Keratinocyte (primary cell): ENCODE measurements around the gene RAI2. TPM values are rescaled to one million over a fixed set of nuclear protein-coding genes. Genes with fewer than 3 reads are reported as not detected.

Experiments
- DNase-seq: peaks from one replicate; pipeline ENCODE4 v3.0.0-alpha.2; 2011; ENCODE audit warnings: low read depth, missing footprints, low spot score
- FAIRE-seq: peaks from 2 replicates; lab custom pipeline; 2011; peaks lifted over from hg19 to GRCh38; lab: Jason Lieb, UNC
- H2AFZ ChIP-seq: 2 replicates; pipeline ENCODE4 v1.6.0; 2012; ENCODE audit warnings: low read length, control low read depth, inconsistent platforms; ENCODE audit not compliant: control insufficient read depth
- H3K27ac ChIP-seq: 2 replicates; pipeline ENCODE4 v1.5.1; 2011; ENCODE audit warnings: low read length; ENCODE audit not compliant: control insufficient read depth, insufficient read depth
- H3K27me3 ChIP-seq: 3 replicates; pipeline ENCODE4 v1.6.0; 2011; ENCODE audit warnings: low read length; ENCODE audit not compliant: control insufficient read depth, insufficient read depth; ENCODE audit errors: extremely low read depth
- H3K36me3 ChIP-seq, 2 experiments: 2 replicates in 1 of 2; 3 replicates in 1 of 2; pipeline ENCODE4 v1.5.1; 2011; ENCODE audit warnings: low read length in 2 of 2, mild to moderate bottlenecking in 1 of 2; ENCODE audit not compliant: control insufficient read depth in 2 of 2, insufficient read depth in 2 of 2; ENCODE audit errors: extremely low read depth in 1 of 2
- H3K4me1 ChIP-seq: 3 replicates; pipeline ENCODE4 v1.5.1; 2011; ENCODE audit warnings: low read length; ENCODE audit not compliant: control insufficient read depth, insufficient read depth; ENCODE audit errors: extremely low read depth
- H3K4me2 ChIP-seq: 3 replicates; pipeline ENCODE4 v1.6.0; 2011; ENCODE audit warnings: low read depth, low read length; ENCODE audit not compliant: control insufficient read depth, insufficient read depth; ENCODE audit errors: extremely low read depth
- H3K4me3 ChIP-seq, 3 experiments: fragments of 200-600 bp in 1 of 3; sonication (generic) in 1 of 3; 2 replicates in 2 of 3; 3 replicates in 1 of 3; pipeline ENCODE4 v1.5.1; 2011 to 2016; ENCODE audit warnings: low read length in 3 of 3, mild to moderate bottlenecking in 3 of 3, control low read depth in 2 of 3, inconsistent platforms in 1 of 3, low read depth in 1 of 3, mixed read lengths in 1 of 3, mixed run types in 1 of 3, moderate library complexity in 1 of 3; ENCODE audit not compliant: control insufficient read depth in 2 of 3, insufficient read depth in 2 of 3; ENCODE audit errors: extremely low read depth in 1 of 3
- H3K79me2 ChIP-seq: 2 replicates; pipeline ENCODE4 v1.6.0; 2012; ENCODE audit warnings: low read length; ENCODE audit not compliant: control insufficient read depth, insufficient read depth
- H3K9ac ChIP-seq: 3 replicates; pipeline ENCODE4 v1.6.0; 2011; ENCODE audit warnings: low read length; ENCODE audit not compliant: control insufficient read depth, insufficient read depth; ENCODE audit errors: extremely low read depth
- H3K9me1 ChIP-seq: 3 replicates; pipeline ENCODE4 v1.6.0; 2011; ENCODE audit warnings: low read length; ENCODE audit not compliant: control insufficient read depth, insufficient read depth; ENCODE audit errors: extremely low read depth
- H3K9me3 ChIP-seq: 2 replicates; pipeline ENCODE4 v1.5.1; 2012; ENCODE audit warnings: low read depth, low read length; ENCODE audit not compliant: control insufficient read depth
- H4K20me1 ChIP-seq: 3 replicates; pipeline ENCODE4 v1.6.0; 2011; ENCODE audit warnings: low read length; ENCODE audit not compliant: control insufficient read depth, insufficient read depth; ENCODE audit errors: extremely low read depth
- EZH2 ChIP-seq: IDR thresholded peaks from one replicate; pipeline ENCODE4 v1.6.1; 2012; ENCODE audit warnings: inconsistent platforms, mild to moderate bottlenecking, low read length, moderate library complexity
- dilution Hi-C: fragments of 300-500 bp; cut with MboI; formaldehyde crosslinking; loops from one replicate; pipeline ENCODE4 v1.7.0; 2020; ENCODE audit warnings: low sequenced_read_pairs; ENCODE audit not compliant: extremely low pct_ligation_motif_present
- polyA plus RNA-seq, 5 experiments: library from polyadenylated mRNA; depleted of rRNA in 3 of 5; stranded (reverse) in 3 of 5; stranded (forward) in 1 of 5; unstranded in 1 of 5; fragments of >200 nt; gene quantifications; 1 replicate in 1 of 5; 2 replicates in 3 of 5; 3 replicates in 1 of 5; pipeline versions ENCODE4 v1.2.1 to v1.2.3, GENCODE V29; 2011 to 2012; ENCODE audit warnings: missing spikeins in 2 of 5, low read depth in 1 of 5, low replicate concordance in 1 of 5
- TF ChIP-seq, protein P1 (sequence below), 3 experiments: IDR thresholded peaks in 1 of 3; conservative IDR thresholded peaks in 1 of 3; optimal IDR thresholded peaks in 1 of 3; 2 replicates in 2 of 3; 3 replicates in 1 of 3; pipeline versions ENCODE3 to v1.5.1; 2011; ENCODE audit warnings: low read length in 3 of 3, mild to moderate bottlenecking in 3 of 3, moderate library complexity in 2 of 3, control low read depth in 1 of 3, inconsistent platforms in 1 of 3; ENCODE audit not compliant: insufficient read depth in 2 of 3; ENCODE audit errors: extremely low read depth in 1 of 3

Gene RAI2
- polyA plus RNA-seq, 1 donor (not counting 4 experiments of a cell fraction or from before 2014, with no cell fraction given) = not detected

DNA sequence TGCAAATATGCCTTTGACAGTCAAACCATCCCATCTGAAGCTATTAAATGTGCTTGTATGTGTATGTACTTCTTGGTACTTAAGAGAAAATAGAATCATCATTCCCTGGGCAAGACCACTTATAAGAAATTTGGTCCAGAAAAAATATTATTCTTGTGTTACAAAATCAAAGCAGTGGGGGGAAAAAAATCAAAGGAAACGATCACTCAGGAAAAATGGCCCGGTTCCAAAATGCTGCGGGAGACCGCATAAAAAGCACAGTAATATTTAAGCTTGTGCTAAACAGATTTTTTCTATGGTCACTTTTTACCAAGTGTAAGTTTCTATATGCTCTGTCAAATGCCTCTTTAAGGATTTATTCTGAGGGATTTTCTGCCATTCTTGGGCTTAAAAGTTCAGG, 36.1 kb downstream of the RAI2 start:
- no peak for FAIRE-seq
- Histone ChIP-seq H3K36me3 (no peaks in the 10 kb centered on the region), H3K27ac (no peak overlapping the region)

DNA sequence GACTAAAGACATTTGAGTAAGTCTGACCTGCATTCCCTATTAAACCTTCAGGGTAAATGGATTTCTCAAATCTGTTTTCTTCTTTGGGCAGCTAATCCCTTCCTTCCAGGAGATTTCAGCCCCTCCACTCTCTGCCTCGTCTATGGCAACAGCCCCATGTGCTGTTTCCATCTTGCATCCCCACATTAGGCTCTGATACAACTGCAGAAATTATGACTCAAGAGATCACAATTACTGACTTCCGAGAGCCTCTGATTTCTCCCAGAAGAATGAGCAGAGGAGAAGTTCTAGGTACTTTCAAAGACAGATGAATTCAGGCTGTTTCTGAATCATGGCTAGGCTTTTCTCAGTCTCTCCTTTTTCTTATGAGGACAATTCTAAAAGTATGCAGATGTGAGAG, 38.7 kb downstream of the RAI2 start:
- Histone ChIP-seq H3K27me3 (no peaks in the 10 kb centered on the region), H3K79me2 (no peaks in the 10 kb centered on the region), H3K9ac (no peak overlapping the region), H2AFZ (no peak overlapping the region), H3K4me3 (no peak overlapping the region), H3K27ac (no peak overlapping the region), H4K20me1 (no peaks in the 10 kb centered on the region), H3K4me1 (no peaks in the 10 kb centered on the region), H3K9me1 (no peaks in the 10 kb centered on the region), H3K9me3 (no peaks in the 10 kb centered on the region), H3K4me2 (no peak overlapping the region), H3K36me3 (no peaks in the 10 kb centered on the region)
- no peak for TF ChIP-seq EZH2
- TF ChIP-seq, protein P1, sequence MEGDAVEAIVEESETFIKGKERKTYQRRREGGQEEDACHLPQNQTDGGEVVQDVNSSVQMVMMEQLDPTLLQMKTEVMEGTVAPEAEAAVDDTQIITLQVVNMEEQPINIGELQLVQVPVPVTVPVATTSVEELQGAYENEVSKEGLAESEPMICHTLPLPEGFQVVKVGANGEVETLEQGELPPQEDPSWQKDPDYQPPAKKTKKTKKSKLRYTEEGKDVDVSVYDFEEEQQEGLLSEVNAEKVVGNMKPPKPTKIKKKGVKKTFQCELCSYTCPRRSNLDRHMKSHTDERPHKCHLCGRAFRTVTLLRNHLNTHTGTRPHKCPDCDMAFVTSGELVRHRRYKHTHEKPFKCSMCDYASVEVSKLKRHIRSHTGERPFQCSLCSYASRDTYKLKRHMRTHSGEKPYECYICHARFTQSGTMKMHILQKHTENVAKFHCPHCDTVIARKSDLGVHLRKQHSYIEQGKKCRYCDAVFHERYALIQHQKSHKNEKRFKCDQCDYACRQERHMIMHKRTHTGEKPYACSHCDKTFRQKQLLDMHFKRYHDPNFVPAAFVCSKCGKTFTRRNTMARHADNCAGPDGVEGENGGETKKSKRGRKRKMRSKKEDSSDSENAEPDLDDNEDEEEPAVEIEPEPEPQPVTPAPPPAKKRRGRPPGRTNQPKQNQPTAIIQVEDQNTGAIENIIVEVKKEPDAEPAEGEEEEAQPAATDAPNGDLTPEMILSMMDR (optimal IDR thresholded peaks at IDR 0.05 in 1 of 3, IDR thresholded peaks at IDR 0.05 in 1 of 3, conservative IDR thresholded peaks at IDR 0.05 in 1 of 3; ENCODE audit: extremely low read depth in 1 of 3, insufficient read depth in 2 of 3, low read length in 3 of 3) = no peak
- DNase-seq (no peak), FAIRE-seq (no peak)
- dilution Hi-C loops = no loop called here

More for the DNA sequence above, 36.1 kb downstream of the RAI2 start:
- no peak overlapping the region for H3K9ac ChIP-seq
- H3K4me2 ChIP-seq = no peak overlapping the region
- no peak for DNase-seq
- no peaks in the 10 kb centered on the region for H3K79me2 ChIP-seq
- TF ChIP-seq EZH2 = no peak
- TF ChIP-seq, protein P1 (optimal IDR thresholded peaks at IDR 0.05 in 1 of 3, IDR thresholded peaks at IDR 0.05 in 1 of 3, conservative IDR thresholded peaks at IDR 0.05 in 1 of 3; ENCODE audit: extremely low read depth in 1 of 3, insufficient read depth in 2 of 3, low read length in 3 of 3) = no peak
- no peaks in the 10 kb centered on the region for H4K20me1 ChIP-seq
- no peaks in the 10 kb centered on the region for H3K9me1 ChIP-seq
- no peaks in the 10 kb centered on the region for H3K9me3 ChIP-seq
- H3K27me3 ChIP-seq = no peaks in the 10 kb centered on the region
- dilution Hi-C loops = no loop called here
- H3K4me1 ChIP-seq = no peaks in the 10 kb centered on the region
- no peak overlapping the region for H3K4me3 ChIP-seq
- no peak overlapping the region for H2AFZ ChIP-seq
